K562 (cell line): Measurements from ENCODE around the gene PBX1. TPM values are rescaled to one million over a fixed set of nuclear protein-coding genes. Genes with fewer than 3 reads are reported as not detected.

Experiments
- ATAC-seq: fragments of 200-7000 bp; cut with Tn5 transposase; 3 replicates; pipeline ENCODE4 v1.9.1; 2020; ENCODE audit warnings: moderate library complexity
- BruUV-seq: library from RNA; stranded (reverse); fragments of 400-500 nt; replicated peaks from 2 replicates; lab custom pipeline; 2021; lab: Mats Ljungman, UMichigan
- CTCF ChIA-PET: fragments of 300-600 bp; formaldehyde crosslinking; extraction: SDS; loops from one replicate; lab custom pipeline; 2021; ENCODE audit warnings: low intra/inter-chr PET ratio; lab: Yijun Ruan, JAX
- POLR2A ChIA-PET: fragments of 300-600, 350-650 bp; sonication (Branson Sonifier 250); formaldehyde crosslinking; extraction: SDS; loops from one replicate; lab custom pipeline; 2021; ENCODE audit warnings: antibody characterized with exemption, inconsistent platforms; lab: Yijun Ruan, JAX
- DNase-seq, 4 experiments: peaks; one replicate each; pipeline versions ENCODE4 v3.0.0 to v3.0.0-alpha.2; 2011 to 2018; ENCODE audit warnings: low spot score in 3 of 4, mixed read lengths in 3 of 4; ENCODE audit errors: extremely low read depth in 1 of 4
- FAIRE-seq: peaks from 2 replicates; lab custom pipeline; 2011; peaks lifted over from hg19 to GRCh38; lab: Jason Lieb, UNC
- H2AFZ ChIP-seq: 2 replicates; pipeline ENCODE4 v1.6.0; 2011; ENCODE audit warnings: low read depth, low read length, control low read depth, inconsistent platforms
- H3K27ac ChIP-seq: fragments of 200-600 bp; 3 replicates; pipeline ENCODE4 v1.8.0; 2011; ENCODE audit warnings: low read depth, mild to moderate bottlenecking, control low read depth, inconsistent platforms, low read length, moderate library complexity, mixed read lengths; ENCODE audit errors: extremely low read depth
- H3K27me3 ChIP-seq, 2 experiments: fragments of 300-600 bp in 1 of 2; 2 replicates in 1 of 2; 3 replicates in 1 of 2; pipeline versions ENCODE4 v1.6.0 to v1.8.0; 2011; ENCODE audit warnings: inconsistent platforms in 2 of 2, low read length in 2 of 2, mild to moderate bottlenecking in 1 of 2, mixed read lengths in 1 of 2, moderate library complexity in 1 of 2; ENCODE audit not compliant: control insufficient read depth in 2 of 2, insufficient read depth in 2 of 2
- H3K36me3 ChIP-seq: fragments of 300-600 bp; 3 replicates; pipeline ENCODE4 v1.8.0; 2011; ENCODE audit warnings: mild to moderate bottlenecking, low read length, inconsistent platforms; ENCODE audit not compliant: control insufficient read depth, insufficient read depth
- H3K4me1 ChIP-seq, 2 experiments: fragments of 200-600 bp in 1 of 2; replicated peaks in 1 of 2; 2 replicates in 1 of 2; 3 replicates in 1 of 2; pipeline versions ENCODE4 v1.5.1 to v1.8.0; 2011; ENCODE audit warnings: inconsistent platforms in 2 of 2, low read length in 2 of 2, mild to moderate bottlenecking in 1 of 2, mixed read lengths in 1 of 2, moderate library complexity in 1 of 2; ENCODE audit not compliant: control insufficient read depth in 2 of 2, insufficient read depth in 2 of 2
- H3K4me2 ChIP-seq: 2 replicates; pipeline ENCODE4 v1.6.1; 2011; ENCODE audit warnings: low read length, control low read depth, inconsistent platforms, mixed read lengths; ENCODE audit not compliant: insufficient read depth
- H3K4me3 ChIP-seq: fragments of 200-600 bp; sonication (generic), shearing (Covaris generic); 2 replicates; pipeline ENCODE4 v1.5.1; 2016; ENCODE audit warnings: control low read depth, inconsistent platforms
- H3K79me2 ChIP-seq: fragments of 200-600 bp; 3 replicates; pipeline ENCODE4 v1.8.0; 2011; ENCODE audit warnings: low read length, inconsistent platforms; ENCODE audit not compliant: control insufficient read depth, insufficient read depth
- H3K9ac ChIP-seq, 2 experiments: 2 replicates each; pipeline versions ENCODE4 v1.6.0 to v1.6.1; 2011; ENCODE audit warnings: low read depth in 2 of 2, low read length in 2 of 2, control low read depth in 1 of 2, inconsistent platforms in 1 of 2, mild to moderate bottlenecking in 1 of 2, mixed read lengths in 1 of 2; ENCODE audit not compliant: insufficient read depth in 1 of 2
- H3K9me1 ChIP-seq: one replicate; pipeline ENCODE4 v1.6.0; 2011; ENCODE audit warnings: inconsistent platforms, mild to moderate bottlenecking, low read length, moderate library complexity; ENCODE audit not compliant: control insufficient read depth, insufficient read depth
- H3K9me3 ChIP-seq: replicated peaks from 2 replicates; pipeline ENCODE4 v1.5.1; 2011; ENCODE audit warnings: low read depth, low read length, inconsistent platforms; ENCODE audit not compliant: control insufficient read depth, insufficient read depth
- H4K20me1 ChIP-seq: replicated peaks from 2 replicates; pipeline ENCODE4 v1.6.1; 2011; ENCODE audit warnings: low read length, inconsistent platforms, mixed read lengths; ENCODE audit not compliant: control insufficient read depth, insufficient read depth
- FOXA3 ChIP-seq, 2 experiments: fragments of 450-650 bp in 1 of 2; sonication (generic) in 1 of 2; formaldehyde crosslinking; IDR thresholded peaks in 1 of 2; conservative IDR thresholded peaks in 1 of 2; 2 replicates each; pipeline versions ENCODE4 v1.4.0 to v1.8.0; 2020 to 2022; ENCODE audit warnings: mild to moderate bottlenecking in 2 of 2, missing genetic modification reagents in 1 of 2
- YY1 ChIP-seq, 3 experiments: IDR thresholded peaks; 2 replicates each; pipeline ENCODE4 v1.6.1; 2011; ENCODE audit warnings: low read length in 2 of 3, mild to moderate bottlenecking in 2 of 3, moderate library complexity in 2 of 3, borderline replicate concordance in 1 of 3, control low read depth in 1 of 3, low read depth in 1 of 3; ENCODE audit not compliant: insufficient read depth in 3 of 3, insufficient replicate concordance in 2 of 3, control insufficient read depth in 1 of 3, insufficient read length in 1 of 3; ENCODE audit errors: extremely low read depth in 1 of 3
- WGBS: fragments of 100-300 bp; shearing (Covaris generic); methylation state at CpG from one replicate; pipeline ENCODE4 v1.1.6; 2016; ENCODE audit warnings: low coverage, mixed read lengths; ENCODE audit not compliant: insufficient coverage; ENCODE audit errors: missing lambda C conversion rate; 5-methylcytosine and 5-hydroxymethylcytosine counted together
- in situ Hi-C: fragments of 300-500 bp; cut with MboI; formaldehyde crosslinking; loops from 4 replicates; pipeline ENCODE4 v1.15.0; 2018; ENCODE audit warnings: inconsistent platforms, mixed read lengths
- intact Hi-C: fragments of 100-400 bp; cut with micrococcal nuclease; formaldehyde crosslinking; loops from 2 replicates; pipeline ENCODE4 v1.14.2; 2022
- polyA plus RNA-seq, 8 experiments: library from polyadenylated mRNA; depleted of rRNA in 4 of 8; stranded (reverse) in 5 of 8; unstranded in 3 of 8; fragments of >200 nt; fragmentation: Nextera tagmentation in 2 of 8; fragmentation: Illumina TruSeq in 1 of 8; extraction: Ambion mirVana in 2 of 8; extraction: Trizol in 1 of 8; gene quantifications; 2 replicates each; pipeline versions ENCODE4 v1.2.1 to v1.2.3, GENCODE V29; 2011 to 2014; ENCODE audit warnings: inconsistent platforms in 1 of 8, missing spikeins in 1 of 8
- total RNA-seq, 7 experiments: library from RNA; depleted of rRNA in 6 of 7; stranded (reverse); fragments of >200 nt in 6 of 7; fragmentation: Illumina TruSeq in 2 of 7; extraction: Trizol in 2 of 7; gene quantifications; 2 replicates each; pipeline versions ENCODE4 v1.2.1 to v1.2.3, GENCODE V29; 2011 to 2021; ENCODE audit warnings: low replicate concordance in 1 of 7
- TF ChIP-seq, protein P1 (sequence below), 2 experiments: fragments of 450-650 bp; formaldehyde crosslinking in 1 of 2; IDR thresholded peaks; 2 replicates each; pipeline versions ENCODE4 v1.4.0 to v1.6.1; 2014 to 2020; ENCODE audit warnings: mild to moderate bottlenecking in 2 of 2, borderline replicate concordance in 1 of 2, low read depth in 1 of 2

The PBX1 gene
- total and polyA plus RNA-seq, 9 of the 15 experiments (the other 6 are each of a cell fraction or from before 2014, with no cell fraction given) = 0.03 to 0.62 (median 0.17) TPM

DNA sequence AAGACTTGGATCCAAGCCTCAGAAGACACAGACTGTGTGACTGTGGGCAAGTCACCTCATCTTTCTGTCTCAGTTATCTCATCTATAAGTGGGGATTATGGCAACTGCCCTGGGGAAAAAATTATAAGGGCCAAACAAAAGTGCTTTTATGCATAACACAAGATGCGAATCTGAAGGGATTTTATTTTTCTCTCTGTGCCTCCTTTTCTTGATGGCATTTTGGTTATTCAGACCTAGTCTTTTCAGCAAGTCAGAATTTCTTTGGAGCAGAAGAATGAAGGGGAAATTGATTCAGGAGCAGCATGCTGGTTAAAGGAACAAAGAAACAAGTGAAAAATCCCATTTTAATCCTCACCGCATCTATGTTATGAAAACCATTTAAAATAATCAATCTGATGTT lies 86.9 kb downstream of the PBX1 start:
- no peaks in the 10 kb centered on the region for H4K20me1 ChIP-seq
- no peaks in the 10 kb centered on the region for H3K79me2 ChIP-seq
- H3K4me3 ChIP-seq = no peak overlapping the region
- H3K4me2 ChIP-seq = no peak overlapping the region
- no peak for ATAC-seq
- H3K9ac ChIP-seq = no peak overlapping the region
- CTCF ChIA-PET = no interaction called here
- POLR2A ChIA-PET = interaction anchor here (0.7 kb wide), 1 partner anchor 1297 kb away, joined by 3 read pairs; no protein-coding TSS in a partner anchor
- FAIRE-seq = no peak
- no peaks in the 10 kb centered on the region; a peak in 1 of 5 replicates for H3K4me1 ChIP-seq
- no TSS peak for BruUV-seq
- no peak overlapping the region for H2AFZ ChIP-seq
- H3K9me1 ChIP-seq = no peaks in the 10 kb centered on the region
- intact Hi-C loops = no loop called here
- 0% methylated on average over 2 of the region's 2 CpGs for WGBS
- in situ Hi-C loops = no loop called here
- no peaks in the 10 kb centered on the region for H3K36me3 ChIP-seq
- peaks cover 11 to 13% of the 10 kb centered on the region in 2 experiments; a peak in 3 of 5 replicates for H3K27me3 ChIP-seq
- no peak for DNase-seq
- H3K27ac ChIP-seq = no peak overlapping the region
- TF ChIP-seq YY1 (IDR thresholded peaks at IDR 0.05; ENCODE audit: borderline replicate concordance in 1 of 3, control insufficient read depth in 1 of 3, extremely low read depth in 1 of 3, insufficient read depth in 3 of 3, insufficient read length in 1 of 3, insufficient replicate concordance in 2 of 3, low read depth in 1 of 3, low read length in 2 of 3) (no peak), FOXA3 (CRISPR knock-in tag; conservative IDR thresholded peaks at IDR 0.05 in 1 of 2, IDR thresholded peaks at IDR 0.05 in 1 of 2) (no peak)
- no peaks in the 10 kb centered on the region for H3K9me3 ChIP-seq

DNA sequence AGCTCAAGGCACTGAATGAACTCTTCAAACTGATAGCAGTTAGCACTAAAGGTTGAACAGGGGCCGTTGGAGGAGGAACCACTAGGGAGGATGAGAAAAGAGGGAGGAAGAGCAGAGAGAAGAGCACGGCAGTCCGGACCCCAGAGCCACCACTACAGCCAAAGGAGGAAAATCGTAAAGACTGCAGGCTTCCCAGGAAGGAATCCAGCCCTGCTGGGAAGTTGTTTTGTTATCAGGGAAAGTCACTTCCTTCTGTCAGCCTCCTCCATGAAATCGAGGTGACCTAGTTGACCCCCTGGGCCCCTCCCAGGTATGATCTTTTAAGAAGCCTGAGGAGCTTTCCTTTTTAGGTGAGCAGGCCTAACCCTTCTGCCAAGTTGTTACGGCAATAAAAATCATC lies 88.2 kb downstream of the PBX1 start:
- no peaks in the 10 kb centered on the region for H3K9me1 ChIP-seq
- ChIA-PET CTCF (no interaction called here), POLR2A (interaction anchor here (0.9 kb wide), 1 partner anchor 9 kb away, joined by 3 read pairs; no protein-coding TSS in a partner anchor)
- intact Hi-C loops (no loop called here), in situ Hi-C loops (no loop called here)
- H3K4me2 ChIP-seq = no peak overlapping the region
- no peaks in the 10 kb centered on the region for H3K79me2 ChIP-seq
- H3K9me3 ChIP-seq = no peaks in the 10 kb centered on the region
- no peak for DNase-seq
- H3K9ac ChIP-seq = no peak overlapping the region
- H3K27me3 ChIP-seq = peaks cover 13 to 17% of the 10 kb centered on the region in 2 experiments; a peak in 3 of 5 replicates
- no peaks in the 10 kb centered on the region; the same call in 1 of the 2 replicates for H4K20me1 ChIP-seq
- H2AFZ ChIP-seq = no peak overlapping the region
- no peak overlapping the region for H3K27ac ChIP-seq
- no TSS peak for BruUV-seq
- no peak for ATAC-seq
- no peak overlapping the region for H3K4me3 ChIP-seq
- no peaks in the 10 kb centered on the region; a peak in 1 of 5 replicates for H3K4me1 ChIP-seq
- no peak for FAIRE-seq
- no peaks in the 10 kb centered on the region for H3K36me3 ChIP-seq
- WGBS = 0% methylated on average over 6 of the region's 6 CpGs
- TF ChIP-seq, protein P1, sequence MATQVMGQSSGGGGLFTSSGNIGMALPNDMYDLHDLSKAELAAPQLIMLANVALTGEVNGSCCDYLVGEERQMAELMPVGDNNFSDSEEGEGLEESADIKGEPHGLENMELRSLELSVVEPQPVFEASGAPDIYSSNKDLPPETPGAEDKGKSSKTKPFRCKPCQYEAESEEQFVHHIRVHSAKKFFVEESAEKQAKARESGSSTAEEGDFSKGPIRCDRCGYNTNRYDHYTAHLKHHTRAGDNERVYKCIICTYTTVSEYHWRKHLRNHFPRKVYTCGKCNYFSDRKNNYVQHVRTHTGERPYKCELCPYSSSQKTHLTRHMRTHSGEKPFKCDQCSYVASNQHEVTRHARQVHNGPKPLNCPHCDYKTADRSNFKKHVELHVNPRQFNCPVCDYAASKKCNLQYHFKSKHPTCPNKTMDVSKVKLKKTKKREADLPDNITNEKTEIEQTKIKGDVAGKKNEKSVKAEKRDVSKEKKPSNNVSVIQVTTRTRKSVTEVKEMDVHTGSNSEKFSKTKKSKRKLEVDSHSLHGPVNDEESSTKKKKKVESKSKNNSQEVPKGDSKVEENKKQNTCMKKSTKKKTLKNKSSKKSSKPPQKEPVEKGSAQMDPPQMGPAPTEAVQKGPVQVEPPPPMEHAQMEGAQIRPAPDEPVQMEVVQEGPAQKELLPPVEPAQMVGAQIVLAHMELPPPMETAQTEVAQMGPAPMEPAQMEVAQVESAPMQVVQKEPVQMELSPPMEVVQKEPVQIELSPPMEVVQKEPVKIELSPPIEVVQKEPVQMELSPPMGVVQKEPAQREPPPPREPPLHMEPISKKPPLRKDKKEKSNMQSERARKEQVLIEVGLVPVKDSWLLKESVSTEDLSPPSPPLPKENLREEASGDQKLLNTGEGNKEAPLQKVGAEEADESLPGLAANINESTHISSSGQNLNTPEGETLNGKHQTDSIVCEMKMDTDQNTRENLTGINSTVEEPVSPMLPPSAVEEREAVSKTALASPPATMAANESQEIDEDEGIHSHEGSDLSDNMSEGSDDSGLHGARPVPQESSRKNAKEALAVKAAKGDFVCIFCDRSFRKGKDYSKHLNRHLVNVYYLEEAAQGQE (IDR thresholded peaks at IDR 0.05; ENCODE audit: borderline replicate concordance) = no peak
- TF ChIP-seq, protein P1 (CRISPR knock-in tag; IDR thresholded peaks at IDR 0.05; ENCODE audit: low read depth) = no peak
